Measurements from ENCODE around the gene MAGI2.
"Not testable (repeated sequence)": the region's sequence is repeated elsewhere in the genome, so short reads cannot be mapped to it uniquely, and the experiment has no call there.

The MAGI2 gene

GRCh38 chr7:79064187-79064823 is 389.2 kb downstream of the MAGI2 start:
- no peak for DNase-seq

- peak in 5 of 58 donors; percentile 0 to 61 (median 16) for DNase-seq
Measured at GRCh38 chr7:79063019-79063698, 390.3 kb downstream of the MAGI2 start.

GRCh38 chr7:79060498-79060897 is 393.0 kb downstream of the MAGI2 start:
- DNase-seq, result no peak

DNA sequence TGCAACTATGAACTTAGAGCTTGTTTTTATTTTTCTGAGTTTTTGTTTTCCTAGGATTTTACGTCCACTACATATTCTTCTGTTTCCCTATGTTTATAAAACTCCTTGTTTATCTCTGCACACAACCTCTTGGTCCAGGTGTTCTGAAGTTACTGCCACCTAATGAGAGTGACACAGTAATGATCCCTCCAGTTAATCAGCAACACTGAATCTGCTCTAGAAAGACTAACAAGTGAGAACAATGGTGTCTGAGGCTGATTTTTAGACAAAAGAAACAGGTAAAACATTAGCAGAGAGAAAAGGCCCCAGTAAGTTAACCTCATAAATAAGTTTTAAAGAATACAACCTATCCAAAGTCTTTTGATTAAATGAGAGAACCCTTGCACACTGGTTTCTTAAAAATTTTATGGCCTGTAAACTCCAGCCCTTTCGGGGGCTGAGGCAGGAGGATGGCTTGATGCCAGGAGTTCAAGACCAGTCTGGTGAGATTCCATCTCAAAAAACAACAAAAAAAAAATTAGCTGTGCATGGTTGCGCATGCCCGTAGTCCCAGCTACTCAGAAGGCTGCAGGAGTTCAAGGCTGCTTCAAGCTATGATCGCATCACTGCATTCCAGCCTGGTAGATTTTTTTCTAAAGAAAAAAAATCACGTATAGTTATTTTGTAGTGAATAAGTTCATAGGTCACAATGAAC is 397.6 kb downstream of the MAGI2 start:
- DNase-seq, result no peak

DNA sequence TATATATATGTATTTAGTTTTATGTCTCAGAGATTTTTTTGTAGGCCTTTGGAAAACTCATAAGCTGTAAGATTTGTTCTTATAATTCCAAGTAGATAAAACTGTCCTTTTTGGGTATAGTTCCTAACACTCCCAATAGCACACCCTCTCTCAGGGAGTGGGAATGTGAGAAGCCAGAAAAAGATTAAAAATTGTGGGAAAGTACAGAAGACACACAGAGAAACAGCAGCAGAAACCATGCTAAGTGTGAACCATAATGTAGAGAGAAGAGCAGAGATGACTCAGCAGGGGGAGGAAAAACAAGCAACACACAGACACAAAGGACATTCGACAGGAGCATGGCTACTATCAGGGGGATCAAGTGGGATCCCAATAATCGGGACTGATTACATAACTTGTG is 401.6 kb downstream of the MAGI2 start:
- DNase-seq, result peak in 7 of 58 donors; percentile 2 to 64 (median 9)

GRCh38 chr7:79050603-79051002 is 402.9 kb downstream of the MAGI2 start:
- DNase-seq, result peak in 14 of 58 donors; percentile 1 to 73 (median 18)

- DNase-seq, result no peak
Measured at GRCh38 chr7:79046061-79046460, 407.4 kb downstream of the MAGI2 start.

DNA sequence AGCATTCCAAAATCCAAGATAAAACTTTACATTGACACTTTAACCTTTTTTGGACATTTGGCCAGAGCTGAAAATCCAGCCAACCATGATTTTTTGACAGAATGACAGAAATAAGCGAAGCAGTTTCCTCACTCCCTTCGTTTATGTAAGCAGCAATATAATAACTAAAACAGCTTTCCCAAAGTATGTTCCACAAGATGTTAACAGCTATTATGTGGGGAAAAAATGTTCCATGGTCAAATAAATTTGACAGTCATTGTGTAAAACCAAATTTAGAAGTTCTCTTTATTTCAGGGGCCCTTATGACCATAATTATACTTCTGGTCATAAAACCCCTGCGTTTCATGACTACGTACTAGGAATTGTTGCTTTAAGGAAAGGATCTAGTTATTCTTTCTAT is 416.5 kb downstream of the MAGI2 start:
- DNase-seq, result no peak

DNA sequence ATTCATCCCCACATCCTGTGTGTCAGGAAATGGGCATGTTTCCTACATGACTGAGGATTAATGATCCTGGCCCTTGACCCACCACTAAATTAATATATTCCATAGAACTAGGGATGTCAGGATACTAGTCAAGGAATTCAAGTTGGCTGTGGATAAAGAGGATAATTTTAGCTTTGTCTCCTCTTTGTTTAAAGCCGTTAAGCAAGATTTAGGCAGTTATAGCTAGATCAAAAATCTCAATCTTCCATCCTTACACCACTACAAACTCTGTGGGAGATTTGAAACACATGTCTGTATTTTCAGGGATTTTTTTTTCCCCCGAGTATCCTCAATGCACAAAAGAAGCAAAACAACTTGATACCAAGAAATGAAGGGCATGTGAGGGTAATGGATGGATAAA is 417.1 kb downstream of the MAGI2 start:
- no peak for DNase-seq

GRCh38 chr7:79035858-79036257 is 417.6 kb downstream of the MAGI2 start:
- DNase-seq, result no peak

- DNase-seq, result no peak
Measured at GRCh38 chr7:79034730-79035129, 418.7 kb downstream of the MAGI2 start.

GRCh38 chr7:79019711-79020110 is 433.8 kb downstream of the MAGI2 start:
- not testable (repeated sequence) for DNase-seq

DNA sequence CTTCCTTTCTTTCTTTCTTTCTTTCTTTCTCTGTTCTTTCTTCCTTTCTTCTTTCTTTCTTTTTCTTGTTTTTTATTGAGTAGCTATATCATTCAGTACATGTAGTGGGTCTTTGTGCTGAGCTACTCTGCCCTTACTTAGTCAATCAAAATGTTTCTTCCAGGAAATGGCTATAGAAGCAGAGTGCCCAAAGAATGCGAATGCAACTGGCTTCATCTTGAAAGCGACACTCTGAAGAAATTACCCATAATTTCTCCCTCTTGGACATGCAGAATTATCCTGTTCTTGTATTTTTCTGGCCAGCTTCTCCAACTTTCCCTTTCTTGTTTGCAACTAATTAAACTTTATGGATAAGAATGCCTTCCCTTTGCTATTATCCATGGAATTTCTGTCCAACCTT is 441.5 kb downstream of the MAGI2 start:
- DNase-seq, result no peak

DNA sequence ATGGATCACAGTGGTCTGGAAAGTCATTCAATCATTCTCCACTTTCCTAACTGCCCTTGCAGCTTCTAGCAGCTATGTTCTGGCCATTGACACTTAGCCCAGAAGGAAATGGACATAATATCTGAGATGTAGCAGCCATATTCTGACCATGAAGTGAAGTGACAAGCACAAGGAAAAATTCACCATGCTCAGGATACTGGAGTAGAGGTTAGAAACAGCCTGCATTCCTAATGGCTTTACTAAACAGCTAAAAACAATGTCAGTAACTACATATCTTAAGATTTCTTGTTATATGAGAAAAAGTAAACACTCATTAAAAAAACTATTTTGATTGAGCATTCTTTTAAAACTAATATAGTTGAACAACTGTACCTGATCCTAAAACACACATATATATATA is 443.8 kb downstream of the MAGI2 start:
- DNase-seq, result no peak

- no peak for DNase-seq
Measured at GRCh38 chr7:79008786-79009185, 444.7 kb downstream of the MAGI2 start.

DNA sequence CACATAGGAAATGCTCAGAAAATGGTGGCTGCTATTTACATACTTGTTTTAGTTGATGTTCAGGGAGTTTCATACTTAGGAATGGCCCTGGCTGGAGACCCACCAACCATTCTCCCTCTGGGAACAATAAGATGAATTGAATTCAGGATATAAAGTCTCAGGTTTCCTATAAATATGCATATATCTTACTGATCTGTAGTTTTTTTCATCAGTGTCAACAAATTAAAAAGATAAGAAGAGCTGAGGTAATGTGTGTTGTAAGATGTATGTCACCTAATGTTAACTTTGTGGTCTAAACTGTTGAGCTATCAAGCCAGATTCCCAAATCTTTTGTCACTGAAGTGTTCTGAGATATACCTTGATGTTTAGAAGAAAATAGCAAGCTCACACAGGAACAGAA is 457.5 kb downstream of the MAGI2 start:
- no peak for DNase-seq

GRCh38 chr7:78993341-78993740 is 460.1 kb downstream of the MAGI2 start:
- DNase-seq, result no peak

GRCh38 chr7:78985509-78985908 is 468.0 kb downstream of the MAGI2 start:
- DNase-seq, result no peak

DNA sequence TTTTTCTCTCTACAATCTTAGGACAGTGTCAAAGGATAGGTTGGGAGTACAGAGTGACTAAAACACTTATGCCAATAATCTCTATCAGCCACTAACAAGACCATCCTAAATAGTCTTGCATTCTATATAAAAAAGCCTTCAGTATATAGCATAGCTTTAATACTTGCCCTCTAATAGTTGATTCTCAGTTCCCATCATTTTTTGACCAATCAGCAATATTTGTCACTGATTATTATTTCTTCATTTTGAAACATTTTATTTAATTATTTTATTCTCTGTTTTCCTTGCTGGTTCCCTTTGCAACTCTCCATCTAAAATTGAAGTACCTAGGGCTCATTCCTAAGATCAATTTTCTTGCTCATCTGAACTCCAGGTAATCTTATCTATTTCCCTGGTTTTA is 470.0 kb downstream of the MAGI2 start:
- no peak for DNase-seq

- DNase-seq, result no peak
Measured at GRCh38 chr7:78970440-78970916, 483.0 kb downstream of the MAGI2 start.

DNA sequence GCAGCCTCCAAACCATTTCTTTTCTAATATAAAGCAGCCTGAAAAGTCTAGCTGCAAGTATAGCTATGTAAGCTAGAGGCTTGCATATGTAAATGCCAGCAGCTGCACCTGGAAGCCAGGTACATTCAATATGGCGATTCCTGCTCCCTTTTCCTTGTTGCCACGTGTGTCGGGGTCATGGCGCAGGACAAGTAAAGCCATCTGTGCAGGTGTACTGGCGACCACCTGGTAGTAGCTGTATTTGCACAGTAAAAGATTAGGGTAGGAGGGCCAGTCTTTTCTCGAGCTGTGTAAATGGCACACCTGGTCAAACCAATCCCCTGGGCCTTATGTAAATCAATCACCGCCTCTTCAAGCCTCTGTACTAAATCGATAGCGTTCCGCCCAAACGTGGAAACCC is 484.5 kb downstream of the MAGI2 start:
- no peak for DNase-seq

GRCh38 chr7:78967561-78967960 is 485.9 kb downstream of the MAGI2 start:
- not testable (repeated sequence) for DNase-seq

DNA sequence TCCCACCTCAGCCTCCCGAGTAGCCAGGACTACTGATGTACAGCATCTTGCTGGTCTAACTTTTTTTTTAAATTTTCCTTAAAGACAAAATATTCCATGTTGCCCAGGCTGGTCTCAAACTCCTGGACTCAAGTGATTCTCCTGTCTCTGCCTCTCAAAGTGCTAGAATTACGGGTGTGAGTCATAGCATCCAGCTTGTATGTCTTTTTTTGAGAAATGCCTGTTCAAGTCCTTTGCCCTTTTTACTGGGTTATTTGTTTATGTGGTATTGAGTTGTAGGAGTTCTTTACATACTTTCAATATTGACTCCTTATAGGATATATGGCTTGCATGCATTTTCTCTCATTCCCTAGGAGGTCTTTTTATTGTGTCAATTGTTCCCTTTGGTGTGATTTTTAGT is 486.4 kb downstream of the MAGI2 start:
- DNase-seq, result no peak

Measured in anterior cingulate cortex (tissue), 58 donors.